B cell (primary cell): Measurements from ENCODE around the gene PRKAG2.

Source experiments
- EZH2 ChIP-seq: IDR thresholded peaks from 2 replicates; pipeline ENCODE4 v1.6.1; 2012; ENCODE audit warnings: borderline replicate concordance, low read depth, mild to moderate bottlenecking, moderate library complexity, low read length; ENCODE audit not compliant: insufficient read depth, poor library complexity, severe bottlenecking
- TF ChIP-seq, protein P1 (sequence below): fragments of 200-600 bp; IDR thresholded peaks from one replicate; pipeline ENCODE4 v1.8.0; 2022; ENCODE audit warnings: antibody characterized with exemption, mild to moderate bottlenecking

- TF ChIP-seq, protein P1, sequence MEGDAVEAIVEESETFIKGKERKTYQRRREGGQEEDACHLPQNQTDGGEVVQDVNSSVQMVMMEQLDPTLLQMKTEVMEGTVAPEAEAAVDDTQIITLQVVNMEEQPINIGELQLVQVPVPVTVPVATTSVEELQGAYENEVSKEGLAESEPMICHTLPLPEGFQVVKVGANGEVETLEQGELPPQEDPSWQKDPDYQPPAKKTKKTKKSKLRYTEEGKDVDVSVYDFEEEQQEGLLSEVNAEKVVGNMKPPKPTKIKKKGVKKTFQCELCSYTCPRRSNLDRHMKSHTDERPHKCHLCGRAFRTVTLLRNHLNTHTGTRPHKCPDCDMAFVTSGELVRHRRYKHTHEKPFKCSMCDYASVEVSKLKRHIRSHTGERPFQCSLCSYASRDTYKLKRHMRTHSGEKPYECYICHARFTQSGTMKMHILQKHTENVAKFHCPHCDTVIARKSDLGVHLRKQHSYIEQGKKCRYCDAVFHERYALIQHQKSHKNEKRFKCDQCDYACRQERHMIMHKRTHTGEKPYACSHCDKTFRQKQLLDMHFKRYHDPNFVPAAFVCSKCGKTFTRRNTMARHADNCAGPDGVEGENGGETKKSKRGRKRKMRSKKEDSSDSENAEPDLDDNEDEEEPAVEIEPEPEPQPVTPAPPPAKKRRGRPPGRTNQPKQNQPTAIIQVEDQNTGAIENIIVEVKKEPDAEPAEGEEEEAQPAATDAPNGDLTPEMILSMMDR: no peak
- TF ChIP-seq EZH2: no peak
Measured at GRCh38 chr7:151796871-151797537, 79.9 kb downstream of the PRKAG2 start.
